ENCODE data around the gene CX3CL1. TPM values are rescaled to one million over a fixed set of nuclear protein-coding genes. Genes with fewer than 3 reads are reported as not detected.

Gene CX3CL1
- total RNA-seq, 2 experiments from 2014 or later: not detected

GRCh38 chr16:57371494-57372371 is 557 bp upstream of the CX3CL1 start:
- Histone ChIP-seq H3K36me3 (ENCODE audit: insufficient read depth, low read length) (no peaks in the 10 kb centered on the region), H2AFZ (ENCODE audit: low read length) (no peak overlapping the region), H3K79me2 (ENCODE audit: insufficient read depth, low read depth, low read length) (no peaks in the 10 kb centered on the region), H3K4me1 (ENCODE audit: insufficient read depth, low read length, poor library complexity, severe bottlenecking) (no peaks in the 10 kb centered on the region), H3K27ac (ENCODE audit: low read depth, low read length, poor library complexity, severe bottlenecking) (no peak overlapping the region), H3K4me2 (ENCODE audit: low read length) (no peak overlapping the region), H3K9me2 (ENCODE audit: insufficient read depth, low read length) (no peaks in the 10 kb centered on the region), H3K9me3 (ENCODE audit: low read length) (no peaks in the 10 kb centered on the region), H4K20me1 (ENCODE audit: insufficient read depth, low read length) (no peaks in the 10 kb centered on the region), H3K4me3 (ENCODE audit: low read depth, low read length, poor library complexity, severe bottlenecking) (no peak overlapping the region)
- POLR2A ChIA-PET: no interaction called here
- CTCF ChIA-PET (ENCODE audit: unreplicated experiment): interaction anchor here (0.6 kb wide), 1 partner anchor 345 kb away, joined by 3 read pairs; no protein-coding TSS in a partner anchor
- intact Hi-C loops (cut with micrococcal nuclease; ENCODE audit: unreplicated experiment): no loop called here
- TF ChIP-seq CTCF (conservative IDR thresholded peaks at IDR 0.05; ENCODE audit: low read length) (no peak), EZH2phosphoT487 (IDR thresholded peaks at IDR 0.05; ENCODE audit: borderline replicate concordance, low read depth, low read length) (no peak)
- no peak for DNase-seq (ENCODE audit: low spot score)
- BruUV-seq (replicated peaks): no TSS peak

GRCh38 chr16:57373117-57373947 is 1.0 kb downstream of the CX3CL1 start:
- no peak for DNase-seq (ENCODE audit: low spot score)
- H3K4me1 ChIP-seq (ENCODE audit: insufficient read depth, low read length, poor library complexity, severe bottlenecking): peaks cover 4% of the 10 kb centered on the region
- H3K36me3 ChIP-seq (ENCODE audit: insufficient read depth, low read length): no peaks in the 10 kb centered on the region
- H3K9me3 ChIP-seq (ENCODE audit: low read length): no peaks in the 10 kb centered on the region
- no peak overlapping the region for H3K27ac ChIP-seq (ENCODE audit: low read depth, low read length, poor library complexity, severe bottlenecking)
- no peak overlapping the region for H2AFZ ChIP-seq (ENCODE audit: low read length)
- H3K4me3 ChIP-seq (ENCODE audit: low read depth, low read length, poor library complexity, severe bottlenecking): no peak overlapping the region
- TF ChIP-seq CTCF (conservative IDR thresholded peaks at IDR 0.05; ENCODE audit: low read length) (no peak), EZH2phosphoT487 (IDR thresholded peaks at IDR 0.05; ENCODE audit: borderline replicate concordance, low read depth, low read length) (no peak)
- POLR2A ChIA-PET: no interaction called here
- no peaks in the 10 kb centered on the region for H3K9me2 ChIP-seq (ENCODE audit: insufficient read depth, low read length)
- intact Hi-C loops (cut with micrococcal nuclease; ENCODE audit: unreplicated experiment): no loop called here
- CTCF ChIA-PET (ENCODE audit: unreplicated experiment): no interaction called here
- H4K20me1 ChIP-seq (ENCODE audit: insufficient read depth, low read length): no peaks in the 10 kb centered on the region
- no peaks in the 10 kb centered on the region for H3K79me2 ChIP-seq (ENCODE audit: insufficient read depth, low read depth, low read length)
- no TSS peak for BruUV-seq (replicated peaks)
- H3K4me2 ChIP-seq (ENCODE audit: low read length): no peak overlapping the region

All from OCI-LY7 (cell line).